HFFc6 (cell line): ENCODE results near the gene IL32. TPM values are rescaled to one million over a fixed set of nuclear protein-coding genes. Genes with fewer than 3 reads are reported as not detected.

ENCODE experiments used
- DNase-seq: peaks from one replicate; pipeline ENCODE4 v3.0.0-alpha.2; 2018
- H3K27ac Mint-ChIP-seq: 2 replicates; pipeline ENCODE4 v1.8.0; 2020; ENCODE audit warnings: mild to moderate bottlenecking, mixed read lengths
- H3K27me3 Mint-ChIP-seq: 2 replicates; pipeline ENCODE4 v1.8.0; 2021; ENCODE audit warnings: mild to moderate bottlenecking, moderate library complexity, mixed read lengths; ENCODE audit not compliant: insufficient read depth
- H3K36me3 Mint-ChIP-seq: 2 replicates; pipeline ENCODE4 v1.8.0; 2021; ENCODE audit warnings: low read depth, mixed read lengths
- H3K4me1 Mint-ChIP-seq: 2 replicates; pipeline ENCODE4 v1.8.0; 2020; ENCODE audit warnings: low read depth, mixed read lengths
- H3K4me3 Mint-ChIP-seq: 2 replicates; pipeline ENCODE4 v1.8.0; 2020; ENCODE audit warnings: mild to moderate bottlenecking, moderate library complexity, mixed read lengths
- H3K9me3 Mint-ChIP-seq: 2 replicates; pipeline ENCODE4 v1.8.0; 2020; ENCODE audit warnings: mild to moderate bottlenecking, mixed read lengths
- total RNA-seq, 6 experiments: library from RNA; stranded (reverse); fragmentation: NEBNext Ultra II Directional; extraction: Animal tissue kit (Norgen Biotek cat#: 25700); gene quantifications; 2 replicates in 1 of 6; 3 replicates in 5 of 6; pipeline ENCODE4 v1.2.3, GENCODE V29; 2021
- TF ChIP-seq, protein P1 (sequence below): fragments of 200-600 bp; sonication (generic); IDR thresholded peaks from 2 replicates; pipeline ENCODE4 v1.5.0; 2021; ENCODE audit warnings: antibody characterized with exemption, mild to moderate bottlenecking

Gene IL32
- total RNA-seq, 6 experiments from 2014 or later, result 1.00 to 2.3 (median 1.7) TPM

GRCh38 chr16:3038896-3039295, 26.5 kb upstream of the IL32 start:
- Mint-ChIP-seq H3K9me3 (no peaks in the 10 kb centered on the region), H3K36me3 (no peaks in the 10 kb centered on the region), H3K27me3 (peaks cover 52% of the 10 kb centered on the region), H3K4me3 (no peak overlapping the region), H3K27ac (no peak overlapping the region), H3K4me1 (no peaks in the 10 kb centered on the region)
- no peak for DNase-seq
- TF ChIP-seq, protein P1, sequence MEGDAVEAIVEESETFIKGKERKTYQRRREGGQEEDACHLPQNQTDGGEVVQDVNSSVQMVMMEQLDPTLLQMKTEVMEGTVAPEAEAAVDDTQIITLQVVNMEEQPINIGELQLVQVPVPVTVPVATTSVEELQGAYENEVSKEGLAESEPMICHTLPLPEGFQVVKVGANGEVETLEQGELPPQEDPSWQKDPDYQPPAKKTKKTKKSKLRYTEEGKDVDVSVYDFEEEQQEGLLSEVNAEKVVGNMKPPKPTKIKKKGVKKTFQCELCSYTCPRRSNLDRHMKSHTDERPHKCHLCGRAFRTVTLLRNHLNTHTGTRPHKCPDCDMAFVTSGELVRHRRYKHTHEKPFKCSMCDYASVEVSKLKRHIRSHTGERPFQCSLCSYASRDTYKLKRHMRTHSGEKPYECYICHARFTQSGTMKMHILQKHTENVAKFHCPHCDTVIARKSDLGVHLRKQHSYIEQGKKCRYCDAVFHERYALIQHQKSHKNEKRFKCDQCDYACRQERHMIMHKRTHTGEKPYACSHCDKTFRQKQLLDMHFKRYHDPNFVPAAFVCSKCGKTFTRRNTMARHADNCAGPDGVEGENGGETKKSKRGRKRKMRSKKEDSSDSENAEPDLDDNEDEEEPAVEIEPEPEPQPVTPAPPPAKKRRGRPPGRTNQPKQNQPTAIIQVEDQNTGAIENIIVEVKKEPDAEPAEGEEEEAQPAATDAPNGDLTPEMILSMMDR, result no peak

GRCh38 chr16:3042376-3042775, 23.1 kb upstream of the IL32 start:
- H3K9me3 Mint-ChIP-seq, result no peaks in the 10 kb centered on the region
- TF ChIP-seq, protein P1, result no peak
- no peaks in the 10 kb centered on the region for H3K4me1 Mint-ChIP-seq
- no peak for DNase-seq
- H3K36me3 Mint-ChIP-seq, result no peaks in the 10 kb centered on the region
- no peak overlapping the region for H3K4me3 Mint-ChIP-seq
- H3K27me3 Mint-ChIP-seq, result peaks cover 48% of the 10 kb centered on the region
- H3K27ac Mint-ChIP-seq, result no peak overlapping the region

DNA sequence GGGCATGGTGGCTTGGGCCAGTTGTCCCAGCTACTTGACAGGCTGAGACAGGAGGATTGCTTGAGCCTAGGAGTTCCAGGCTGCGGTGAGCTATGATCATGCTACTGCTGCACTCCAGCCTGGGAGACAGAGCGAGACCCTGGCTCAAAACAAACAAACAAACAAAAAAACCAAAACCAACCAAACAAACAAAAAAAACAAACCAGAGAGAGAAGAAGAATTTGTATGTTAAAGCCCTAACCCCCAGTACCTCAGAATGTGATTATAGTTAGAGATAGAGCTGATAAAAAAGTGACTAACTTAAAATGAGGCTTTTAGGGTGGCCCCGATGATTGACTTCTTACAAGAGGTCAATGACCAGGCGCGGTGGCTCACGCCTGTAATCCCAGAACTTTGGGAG, 20.7 kb upstream of the IL32 start:
- peaks cover 42% of the 10 kb centered on the region for H3K27me3 Mint-ChIP-seq
- H3K4me3 Mint-ChIP-seq, result peak overlapping the region; percentile 64; the same call in 1 of the 2 replicates
- no peak for DNase-seq
- no peaks in the 10 kb centered on the region for H3K36me3 Mint-ChIP-seq
- H3K9me3 Mint-ChIP-seq, result no peaks in the 10 kb centered on the region
- no peaks in the 10 kb centered on the region for H3K4me1 Mint-ChIP-seq
- no peak overlapping the region for H3K27ac Mint-ChIP-seq
- TF ChIP-seq, protein P1, result no peak

- TF ChIP-seq, protein P1, result no peak
- H3K4me1 Mint-ChIP-seq, result no peaks in the 10 kb centered on the region
- no peaks in the 10 kb centered on the region for H3K36me3 Mint-ChIP-seq
- peak within 1 kb of the TSS; percentile 64; the same call in 1 of the 2 replicates for H3K4me3 Mint-ChIP-seq
- H3K9me3 Mint-ChIP-seq, result no peaks in the 10 kb centered on the region
- DNase-seq, result no peak
- peaks cover 41% of the 10 kb centered on the region for H3K27me3 Mint-ChIP-seq
- no peak within 1 kb of the TSS for H3K27ac Mint-ChIP-seq
Observed at GRCh38 chr16:3045758-3046640, 19.4 kb upstream of the IL32 start, which contains the start of gene MMP25. TSS of gene MMP25 (plus strand) at chr16:3046561. CDS start at chr16:3046918, 357 bp downstream.

DNA sequence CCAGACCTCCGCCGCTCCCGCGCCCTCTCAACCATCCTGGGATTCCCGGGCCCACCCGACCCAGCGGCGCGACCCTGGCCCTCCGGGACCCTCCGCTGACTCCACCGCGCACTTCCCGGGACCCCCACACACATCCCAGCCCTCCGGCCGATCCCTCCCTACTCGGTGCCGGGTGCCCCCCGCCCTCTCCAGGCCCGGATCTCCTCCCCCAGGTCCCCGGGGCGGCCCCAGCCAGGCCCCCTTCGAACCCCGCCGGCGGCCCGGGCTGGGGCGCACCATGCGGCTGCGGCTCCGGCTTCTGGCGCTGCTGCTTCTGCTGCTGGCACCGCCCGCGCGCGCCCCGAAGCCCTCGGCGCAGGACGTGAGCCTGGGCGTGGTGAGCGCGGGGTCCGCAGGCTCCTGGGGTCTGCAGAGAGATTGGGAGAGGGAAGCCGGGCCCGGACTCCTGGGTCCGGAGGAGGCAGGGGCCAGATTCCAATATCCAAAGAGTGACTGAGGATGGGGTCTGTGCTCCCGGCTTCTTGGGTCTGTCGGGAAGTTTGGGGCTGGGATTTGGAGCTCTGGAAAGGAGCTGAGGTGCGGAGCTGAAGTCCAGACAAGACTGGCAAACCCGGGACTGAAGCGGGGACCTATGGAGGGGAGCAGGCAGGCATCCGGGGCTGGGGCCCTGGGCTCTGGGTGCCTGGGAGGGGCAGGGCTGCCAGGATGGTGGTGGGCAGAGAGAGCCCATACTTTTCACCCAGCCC, 18.6 kb upstream of the IL32 start:
- Mint-ChIP-seq H3K36me3 (no peaks in the 10 kb centered on the region), H3K4me1 (no peaks in the 10 kb centered on the region), H3K9me3 (no peaks in the 10 kb centered on the region), H3K27me3 (peaks cover 45% of the 10 kb centered on the region), H3K4me3 (no peak overlapping the region), H3K27ac (no peak overlapping the region)
- no peak for DNase-seq
- TF ChIP-seq, protein P1, result no peak
